Epithelial cell of proximal tubule (primary cell): ENCODE measurements around the gene METAP1. TPM values are rescaled to one million over a fixed set of nuclear protein-coding genes. Genes with fewer than 3 reads are reported as not detected.
A peak's percentile ranks its signal among the peaks of the same experiment; 100 is the strongest.
"Not testable (repeated sequence)": the region's sequence is repeated elsewhere in the genome, so short reads cannot be mapped to it uniquely, and the experiment has no call there.

Source experiments
- DNase-seq: peaks from one replicate; pipeline ENCODE4 v3.0.0-alpha.2; 2011; ENCODE audit warnings: low read depth
- H3K4me3 ChIP-seq: 2 replicates; pipeline ENCODE4 v1.5.1; 2011; ENCODE audit warnings: low read depth, mild to moderate bottlenecking, low read length
- CTCF ChIP-seq: conservative IDR thresholded peaks from 2 replicates; pipeline ENCODE4 v1.5.1; 2012; ENCODE audit warnings: low read depth, mild to moderate bottlenecking, low read length
- total RNA-seq: library from RNA; depleted of rRNA; stranded (reverse); fragments of >200 nt; gene quantifications from 2 replicates; pipeline ENCODE4 v1.2.3, GENCODE V29; 2015

Gene METAP1
- total RNA-seq, 1 donor from 2014 or later, result 64.6 TPM

DNA sequence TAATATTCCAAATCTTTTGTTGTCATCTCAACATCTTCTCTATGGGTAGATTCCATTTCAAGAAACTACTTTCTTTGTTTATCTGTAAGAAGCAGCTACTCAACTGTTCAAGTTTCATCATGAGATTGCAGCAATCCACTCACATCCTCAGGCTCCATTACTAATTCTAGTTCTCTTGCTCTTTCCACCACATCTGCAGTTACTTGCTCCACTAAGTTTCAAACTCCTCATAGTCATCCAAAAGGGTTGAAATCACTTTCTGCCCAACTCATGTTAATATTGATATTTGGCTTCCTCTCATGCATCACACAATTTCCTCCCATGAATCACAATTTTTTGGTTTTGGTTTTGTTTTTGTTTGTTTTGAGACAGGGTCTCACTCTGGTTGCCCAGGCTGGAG is 57.4 kb downstream of the METAP1 start:
- no peak overlapping the region for H3K4me3 ChIP-seq
- no peak for TF ChIP-seq CTCF
- no peak for DNase-seq

GRCh38 chr4:99054428-99054994 is 59.0 kb downstream of the METAP1 start:
- DNase-seq, result no peak
- no peak overlapping the region for H3K4me3 ChIP-seq
- no peak for TF ChIP-seq CTCF

DNA sequence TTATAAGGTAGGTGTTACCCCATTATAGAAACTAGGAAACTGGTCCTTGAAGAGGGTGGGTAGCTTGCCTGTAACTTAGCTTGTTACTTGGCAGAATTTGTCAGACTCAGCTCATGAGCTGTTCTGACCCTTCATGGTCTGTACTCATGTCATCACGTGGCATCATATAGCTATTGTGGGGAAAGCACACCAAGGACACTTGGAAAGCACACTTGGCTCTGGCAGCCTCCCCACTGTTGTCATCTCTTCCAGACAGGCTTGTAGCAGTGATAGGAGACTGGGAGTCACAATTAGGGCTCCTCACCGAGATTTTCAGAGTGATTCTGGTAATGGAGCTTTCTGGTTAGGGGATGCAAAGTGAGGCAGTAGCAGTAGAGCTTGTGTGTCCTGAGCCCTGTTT is 62.7 kb downstream of the METAP1 start:
- no peak overlapping the region for H3K4me3 ChIP-seq
- TF ChIP-seq CTCF, result no peak
- no peak for DNase-seq

DNA sequence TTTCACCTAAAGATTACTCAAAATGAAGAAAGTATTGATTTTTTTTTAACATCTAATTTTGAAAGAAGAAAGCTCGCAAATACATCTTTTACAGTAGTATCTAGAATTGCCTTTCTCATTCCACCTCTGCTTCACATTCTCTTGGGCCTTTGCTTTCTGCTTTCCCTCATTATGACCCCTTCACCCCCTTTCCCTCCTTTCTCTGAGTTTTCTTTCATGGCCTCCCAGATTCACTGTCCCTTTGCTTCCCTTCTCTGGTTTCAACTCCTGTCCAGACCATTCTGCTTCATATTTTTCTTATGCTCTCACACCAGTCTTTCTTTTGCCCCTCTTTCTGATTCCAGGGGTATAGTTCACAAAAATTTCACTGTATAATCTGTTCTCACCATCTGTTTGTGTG is 64.0 kb downstream of the METAP1 start:
- TF ChIP-seq CTCF, result no peak
- no peak overlapping the region for H3K4me3 ChIP-seq
- no peak for DNase-seq

- H3K4me3 ChIP-seq, result no peak overlapping the region
- no peak for DNase-seq
- TF ChIP-seq CTCF, result no peak
Observed at GRCh38 chr4:99061048-99061700, 65.7 kb downstream of the METAP1 start.

GRCh38 chr4:99062120-99062519 is 66.6 kb downstream of the METAP1 start:
- no peak for TF ChIP-seq CTCF
- peak; percentile 44 for DNase-seq
- H3K4me3 ChIP-seq, result no peak overlapping the region

GRCh38 chr4:99065521-99065920 is 70.0 kb downstream of the METAP1 start:
- DNase-seq, H3K4me3 ChIP-seq: not testable (repeated sequence)
